GM18907 (cell line): Measurements from ENCODE around the gene CDH4.
"Not testable (repeated sequence)": the region's sequence is repeated elsewhere in the genome, so short reads cannot be mapped to it uniquely, and the experiment has no call there.

ENCODE experiments used
- ATAC-seq: cut with Tn5 transposase; IDR thresholded peaks from one replicate; pipeline ENCODE4 v1.9.1; 2021; ENCODE audit warnings: mild to moderate bottlenecking, moderate library complexity; ENCODE audit not compliant: unreplicated experiment

CDH4 gene

DNA sequence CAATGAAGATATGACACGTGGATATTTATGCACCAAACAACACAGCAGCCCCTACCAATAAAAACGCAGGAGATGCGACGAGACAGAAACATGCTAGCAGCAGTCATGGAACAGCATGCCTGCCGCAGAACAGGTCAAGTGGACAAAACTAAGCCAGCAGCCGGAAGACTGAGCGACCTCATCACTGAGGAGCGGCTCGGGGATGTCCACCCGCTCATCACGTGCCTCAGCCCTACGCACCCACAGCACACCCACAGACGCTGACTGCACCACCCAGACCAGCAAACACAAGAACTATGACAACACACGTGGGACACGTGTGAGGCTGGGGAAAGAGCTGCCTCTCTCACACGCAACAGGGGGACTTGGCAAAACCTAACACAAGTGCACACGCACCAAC is 731.9 kb downstream of the CDH4 start:
- ATAC-seq, result no peak

DNA sequence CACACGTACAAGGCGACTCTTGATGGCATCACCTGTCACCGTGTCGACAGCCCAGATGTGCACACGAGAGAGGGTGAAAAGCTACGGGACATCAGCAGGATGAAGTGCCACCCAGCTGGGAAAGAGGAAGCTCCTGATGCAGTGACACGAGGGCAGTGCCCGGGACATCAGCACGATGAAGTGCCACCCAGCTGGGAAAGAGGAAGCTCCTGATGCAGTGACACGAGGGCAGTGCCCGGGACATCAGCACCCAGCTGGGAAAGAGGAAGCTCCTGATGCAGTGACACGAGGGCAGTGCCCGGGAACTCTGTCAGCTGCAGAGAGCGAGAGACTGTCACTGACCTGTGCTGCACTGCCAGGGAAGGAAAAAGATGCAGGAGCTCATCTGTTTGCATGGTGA is 732.4 kb downstream of the CDH4 start:
- not testable (repeated sequence) for ATAC-seq

DNA sequence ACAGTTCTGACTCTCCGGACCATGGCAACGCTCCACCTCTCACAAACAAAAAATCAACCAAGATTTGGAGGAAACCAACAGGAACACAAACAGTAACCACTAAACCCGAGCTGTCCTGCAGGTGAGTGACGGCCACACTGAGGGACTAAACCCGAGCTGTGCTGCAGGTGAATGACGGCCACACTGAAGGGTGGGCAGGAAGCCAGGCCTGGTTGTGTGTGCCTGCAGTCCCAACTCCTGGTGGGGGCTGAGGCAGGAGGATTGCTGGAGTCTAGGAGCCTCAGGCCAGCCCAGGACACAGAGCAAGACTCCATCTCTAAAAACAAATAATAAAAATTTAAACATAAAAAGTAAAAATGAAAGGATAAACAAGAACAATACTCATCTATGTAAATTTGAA is 733.0 kb downstream of the CDH4 start:
- ATAC-seq, result no peak

DNA sequence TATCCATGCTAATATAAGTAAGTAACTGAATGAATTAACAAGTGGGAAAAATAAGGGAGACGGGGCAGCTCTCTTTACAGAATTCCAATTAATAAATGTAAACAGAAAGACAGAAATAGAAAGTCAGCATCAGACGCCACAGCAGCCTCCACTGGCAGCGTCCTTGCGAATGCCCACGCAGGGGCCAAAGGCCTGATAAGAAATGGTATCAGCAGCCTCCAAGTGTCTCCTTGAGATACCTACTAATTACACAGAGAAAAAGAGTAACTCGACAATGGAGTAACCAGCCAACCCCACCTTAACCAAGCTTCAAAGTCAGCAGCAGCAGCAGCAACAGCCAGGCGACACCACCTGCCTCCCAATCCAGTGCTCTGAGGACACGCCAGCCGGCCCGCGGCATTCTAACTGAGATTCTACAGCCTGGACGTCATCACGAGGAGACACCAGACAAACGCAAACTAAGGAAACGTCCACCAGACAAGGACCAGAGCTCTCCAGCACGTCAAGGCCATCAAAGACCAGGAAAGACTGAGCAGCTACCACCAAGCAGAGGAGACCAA is 734.8 kb downstream of the CDH4 start:
- no peak for ATAC-seq

DNA sequence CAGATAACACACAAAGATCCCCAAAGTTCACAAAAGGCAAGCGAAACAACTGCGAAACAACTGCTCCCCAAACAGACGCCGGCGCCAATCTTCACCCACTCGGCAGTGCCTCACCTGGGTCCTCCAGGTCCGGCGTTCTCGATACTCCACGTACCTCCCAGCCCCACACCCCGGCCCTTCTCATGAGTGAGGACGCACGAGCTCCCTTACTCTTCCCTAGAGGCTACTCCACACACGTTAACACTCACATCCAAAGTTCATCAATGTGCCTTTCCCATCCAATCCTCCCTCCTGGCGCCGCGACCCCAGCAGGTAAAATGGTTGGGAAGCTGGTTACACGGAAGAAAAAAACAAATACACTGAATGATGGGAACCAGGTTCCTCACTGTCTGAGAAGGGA is 736.6 kb downstream of the CDH4 start:
- ATAC-seq, result no peak

- ATAC-seq, result no peak
Measured at GRCh38 chr20:61989741-61990140, 737.7 kb downstream of the CDH4 start.
